Thoracic aorta (tissue), 2 donors: ENCODE data around the gene RASL11B. TPM values are rescaled to one million over a fixed set of nuclear protein-coding genes. Genes with fewer than 3 reads are reported as not detected.

ENCODE experiments used
- ATAC-seq: fragments of 150-250 bp; one replicate; pipeline ENCODE4 v1.8.0; 2017; ENCODE audit warnings: low read depth; ENCODE audit not compliant: insufficient number of reproducible peaks, low FRiP score
- DNase-seq: peaks from one replicate; pipeline ENCODE4 v3.0.0-alpha.2; 2020; ENCODE audit warnings: low spot score
- H3K27ac ChIP-seq, 2 donors: fragments of 200-600 bp; sonication (generic); 1 replicate in 1 of 2; 2 replicates in 1 of 2; pipeline ENCODE4 v1.5.1; 2016; ENCODE audit warnings: mild to moderate bottlenecking in 2 of 2, moderate library complexity in 2 of 2
- H3K27me3 ChIP-seq: fragments of 200-600 bp; sonication (generic); replicated peaks from 2 replicates; pipeline ENCODE4 v1.6.0; 2016; ENCODE audit warnings: mild to moderate bottlenecking; ENCODE audit not compliant: insufficient read depth
- H3K36me3 ChIP-seq: fragments of 200-600 bp; sonication (generic); one replicate; pipeline ENCODE4 v1.5.1; 2016
- H3K4me1 ChIP-seq, 2 donors: fragments of 200-600 bp; sonication (generic); 1 replicate in 1 of 2; 2 replicates in 1 of 2; pipeline versions ENCODE4 v1.5.1 to v1.6.0; 2016; ENCODE audit warnings: low read depth in 2 of 2, mild to moderate bottlenecking in 1 of 2; ENCODE audit not compliant: control insufficient read depth in 1 of 2
- H3K4me3 ChIP-seq: fragments of 200-600 bp; sonication (generic); 2 replicates; pipeline ENCODE4 v1.5.1; 2016; ENCODE audit warnings: mild to moderate bottlenecking
- H3K9me3 ChIP-seq: fragments of 200-600 bp; sonication (generic); 2 replicates; pipeline ENCODE4 v1.5.1; 2016
- total RNA-seq, 2 donors: library from RNA; depleted of rRNA; stranded (reverse); fragments of >200 nt; gene quantifications; one replicate each; pipeline versions ENCODE4 v1.1.0 to v1.2.3, GENCODE V29; 2016
- TF ChIP-seq, protein P1 (sequence below): fragments of 200-600 bp; sonication (generic); IDR thresholded peaks from one replicate; pipeline ENCODE4 v1.5.1; 2019; ENCODE audit warnings: antibody characterized with exemption

The RASL11B gene
- total RNA-seq, 2 donors from 2014 or later = 5.0 to 5.4 TPM

DNA sequence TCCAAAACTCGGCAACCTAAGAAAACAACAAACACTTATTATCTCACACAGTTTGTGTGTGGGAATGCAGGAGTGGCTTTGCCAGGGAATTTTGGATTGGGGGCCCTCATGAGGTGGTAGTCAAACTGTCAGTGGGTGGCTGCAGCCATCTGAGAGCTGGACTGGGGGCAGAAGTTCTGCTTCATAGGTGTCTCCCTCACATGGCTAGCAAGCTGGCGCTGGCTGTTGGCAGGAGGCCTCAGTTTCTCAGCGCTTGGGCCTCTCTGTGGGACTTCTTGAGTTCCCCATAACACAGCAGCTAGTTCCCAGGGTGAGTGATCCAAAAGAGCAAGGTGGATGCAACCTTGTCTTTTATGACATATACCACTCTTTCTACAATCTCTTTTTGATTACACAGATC, 26.0 kb upstream of the RASL11B start:
- Histone ChIP-seq H3K4me3 (no peak overlapping the region), H3K9me3 (no peaks in the 10 kb centered on the region), H3K27ac (no peak overlapping the region), H3K36me3 (no peaks in the 10 kb centered on the region), H3K4me1 (no peaks in the 10 kb centered on the region), H3K27me3 (no peaks in the 10 kb centered on the region)
- TF ChIP-seq, protein P1, sequence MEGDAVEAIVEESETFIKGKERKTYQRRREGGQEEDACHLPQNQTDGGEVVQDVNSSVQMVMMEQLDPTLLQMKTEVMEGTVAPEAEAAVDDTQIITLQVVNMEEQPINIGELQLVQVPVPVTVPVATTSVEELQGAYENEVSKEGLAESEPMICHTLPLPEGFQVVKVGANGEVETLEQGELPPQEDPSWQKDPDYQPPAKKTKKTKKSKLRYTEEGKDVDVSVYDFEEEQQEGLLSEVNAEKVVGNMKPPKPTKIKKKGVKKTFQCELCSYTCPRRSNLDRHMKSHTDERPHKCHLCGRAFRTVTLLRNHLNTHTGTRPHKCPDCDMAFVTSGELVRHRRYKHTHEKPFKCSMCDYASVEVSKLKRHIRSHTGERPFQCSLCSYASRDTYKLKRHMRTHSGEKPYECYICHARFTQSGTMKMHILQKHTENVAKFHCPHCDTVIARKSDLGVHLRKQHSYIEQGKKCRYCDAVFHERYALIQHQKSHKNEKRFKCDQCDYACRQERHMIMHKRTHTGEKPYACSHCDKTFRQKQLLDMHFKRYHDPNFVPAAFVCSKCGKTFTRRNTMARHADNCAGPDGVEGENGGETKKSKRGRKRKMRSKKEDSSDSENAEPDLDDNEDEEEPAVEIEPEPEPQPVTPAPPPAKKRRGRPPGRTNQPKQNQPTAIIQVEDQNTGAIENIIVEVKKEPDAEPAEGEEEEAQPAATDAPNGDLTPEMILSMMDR = no peak
- ATAC-seq (no peak), DNase-seq (no peak)

DNA sequence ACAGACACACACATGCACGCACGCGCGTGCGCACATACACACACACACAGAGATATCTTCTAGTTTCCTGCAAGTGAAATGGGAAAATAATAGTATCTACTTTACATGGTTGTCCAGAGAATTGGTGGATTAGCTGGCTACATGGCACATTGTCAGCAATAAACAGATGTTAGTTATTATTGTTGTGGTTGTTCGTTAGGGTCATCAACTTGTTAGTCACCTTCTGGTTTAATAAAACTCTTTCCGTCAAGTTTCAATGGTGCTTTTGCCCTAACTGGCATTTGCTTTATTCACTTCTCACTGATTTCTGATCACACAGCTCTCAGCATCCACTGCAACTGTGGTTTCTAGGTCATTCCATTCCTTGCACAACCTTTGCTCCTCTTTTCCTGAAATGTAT, 25.4 kb upstream of the RASL11B start:
- Histone ChIP-seq H3K4me1 (peaks cover 0 to 2% of the 10 kb centered on the region in 2 donors), H3K27ac (no peak overlapping the region), H3K4me3 (no peak overlapping the region), H3K9me3 (no peaks in the 10 kb centered on the region), H3K27me3 (no peaks in the 10 kb centered on the region), H3K36me3 (no peaks in the 10 kb centered on the region)
- no peak for ATAC-seq
- TF ChIP-seq, protein P1 = no peak
- no peak for DNase-seq

DNA sequence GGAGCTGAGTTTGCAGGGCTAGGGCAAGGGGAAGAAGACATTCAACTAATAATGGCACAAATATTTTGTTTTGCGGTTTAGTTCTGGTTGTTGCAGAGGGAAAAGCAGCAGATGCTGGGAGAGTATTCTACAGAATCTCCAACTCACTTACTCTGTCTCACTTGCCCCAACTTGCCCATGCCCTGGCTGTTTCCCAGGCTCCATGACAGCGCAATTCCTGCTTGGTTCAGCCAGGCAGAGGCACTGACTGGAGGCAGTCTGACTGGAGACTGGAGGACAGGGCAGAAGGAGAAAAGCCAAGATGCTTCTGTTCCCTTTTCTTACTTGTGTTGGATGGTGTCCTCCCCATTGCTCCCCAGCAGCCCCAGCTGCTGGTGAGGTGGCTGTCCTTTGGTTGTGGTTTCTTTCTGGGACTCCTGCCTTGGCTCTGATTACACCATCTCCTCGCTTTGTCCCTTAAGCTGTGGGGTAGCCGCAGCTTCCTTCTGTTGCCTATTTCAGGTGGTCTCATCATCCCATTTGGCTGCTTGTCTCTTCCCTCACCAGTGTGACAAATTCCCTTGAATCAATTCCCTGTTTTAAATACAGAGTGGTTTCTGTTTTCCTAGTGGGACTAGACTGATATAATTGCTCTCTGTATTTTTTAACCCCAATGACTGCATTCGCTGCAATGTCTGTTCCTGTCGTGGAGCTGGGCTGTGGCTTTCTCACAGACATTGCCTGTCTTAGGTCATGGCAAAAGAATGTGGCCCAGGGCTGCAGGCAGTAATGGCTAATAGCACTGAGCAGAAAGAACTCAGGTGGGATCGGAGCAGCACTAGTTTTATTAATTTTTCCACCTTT, 24.2 kb upstream of the RASL11B start:
- no peak for ATAC-seq

DNA sequence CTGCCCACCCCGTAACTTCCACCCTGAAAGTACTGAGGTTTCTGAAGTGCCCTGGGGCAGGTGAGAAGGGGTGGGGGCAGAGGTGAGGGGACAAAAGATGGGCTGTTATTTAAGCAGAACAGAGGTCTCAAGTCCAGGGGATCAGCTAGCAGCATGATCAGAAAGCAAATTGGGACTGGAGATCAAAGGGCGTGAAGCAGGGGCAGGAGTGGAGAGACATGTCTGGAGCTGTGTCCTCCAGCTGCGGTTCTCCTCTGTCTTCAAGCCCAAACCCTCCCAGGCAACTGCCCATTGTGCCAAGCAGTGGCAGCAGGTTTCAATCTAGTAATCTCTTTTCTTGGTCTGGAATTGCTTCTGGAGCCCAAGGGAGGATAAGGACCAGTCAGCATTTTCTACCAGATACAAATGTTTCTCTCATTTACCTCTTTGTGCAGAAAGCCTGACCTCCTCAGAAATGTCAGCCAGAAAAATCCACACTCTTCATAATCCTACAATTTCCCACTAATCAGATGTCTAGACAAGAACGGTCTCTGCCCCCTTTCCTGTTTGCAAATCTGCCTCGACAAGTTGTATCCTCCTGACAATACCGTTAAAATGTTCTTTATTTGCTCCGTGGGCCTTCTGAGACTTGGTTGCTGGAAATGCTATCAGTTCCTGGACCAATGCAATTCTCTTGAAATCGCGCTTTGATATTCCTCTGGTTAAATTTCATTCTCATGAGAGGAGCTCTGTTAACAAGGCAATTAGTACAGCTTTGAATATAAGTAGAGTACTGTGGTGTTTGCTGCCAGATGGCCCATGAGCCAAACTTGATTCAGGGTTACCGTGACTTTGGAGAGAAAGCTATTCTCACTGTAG, 23.2 kb upstream of the RASL11B start:
- Histone ChIP-seq H3K27me3 (no peaks in the 10 kb centered on the region), H3K27ac (no peak overlapping the region), H3K4me1 (peaks cover 0 to 8% of the 10 kb centered on the region in 2 donors), H3K9me3 (no peaks in the 10 kb centered on the region), H3K36me3 (no peaks in the 10 kb centered on the region), H3K4me3 (no peak overlapping the region)
- no peak for ATAC-seq
- DNase-seq = no peak
- TF ChIP-seq, protein P1 = no peak

More for the DNA sequence above, 24.2 kb upstream of the RASL11B start:
- Histone ChIP-seq H3K36me3 (no peaks in the 10 kb centered on the region), H3K9me3 (no peaks in the 10 kb centered on the region), H3K4me3 (no peak overlapping the region), H3K27me3 (no peaks in the 10 kb centered on the region), H3K4me1 (peaks cover 0 to 8% of the 10 kb centered on the region in 2 donors), H3K27ac (no peak overlapping the region)
- TF ChIP-seq, protein P1 = no peak
- DNase-seq = no peak
